Stimulated activated CD8-positive, alpha-beta memory T cell treated with anti-CD3 and anti-CD28 coated beads, Interleukin-12 subunit alpha, Interleukin-12 subunit beta, amount 100 ng/mL, for 24 hours (primary cell): Measurements from ENCODE around the gene SPATA25.
"Not testable (repeated sequence)": the region's sequence is repeated elsewhere in the genome, so short reads cannot be mapped to it uniquely, and the experiment has no call there.

Experiments
- DNase-seq: peaks from one replicate; pipeline ENCODE4 v3.0.0-alpha.2; 2020; ENCODE audit errors: extremely low read depth

The SPATA25 gene

GRCh38 chr20:45913116-45913515, 25.7 kb upstream of the SPATA25 start:
- DNase-seq = no peak

DNA sequence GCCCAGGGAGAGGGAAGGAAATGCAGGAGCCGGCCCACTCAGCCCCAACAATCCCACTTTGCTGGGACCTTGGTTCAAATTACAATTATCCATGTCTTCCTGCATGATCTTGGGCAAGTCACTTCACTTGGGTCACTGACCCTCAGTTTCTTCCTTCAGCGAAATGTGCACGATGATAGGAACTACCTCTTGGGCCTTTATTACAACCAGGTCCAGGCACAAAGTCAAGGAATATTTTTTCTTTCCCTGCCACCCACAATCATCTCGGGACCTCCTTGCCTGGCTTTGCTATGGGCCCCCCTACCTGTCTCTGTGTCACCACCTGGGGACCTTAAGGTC, 24.9 kb upstream of the SPATA25 start:
- DNase-seq = no peak

GRCh38 chr20:45911486-45912343, 24.3 kb upstream of the SPATA25 start, which contains the start of gene PLTP:
PLTP (minus strand) TSS chr20:45912155; CDS start chr20:45911452, 703 bp downstream.
- DNase-seq = no peak

DNA sequence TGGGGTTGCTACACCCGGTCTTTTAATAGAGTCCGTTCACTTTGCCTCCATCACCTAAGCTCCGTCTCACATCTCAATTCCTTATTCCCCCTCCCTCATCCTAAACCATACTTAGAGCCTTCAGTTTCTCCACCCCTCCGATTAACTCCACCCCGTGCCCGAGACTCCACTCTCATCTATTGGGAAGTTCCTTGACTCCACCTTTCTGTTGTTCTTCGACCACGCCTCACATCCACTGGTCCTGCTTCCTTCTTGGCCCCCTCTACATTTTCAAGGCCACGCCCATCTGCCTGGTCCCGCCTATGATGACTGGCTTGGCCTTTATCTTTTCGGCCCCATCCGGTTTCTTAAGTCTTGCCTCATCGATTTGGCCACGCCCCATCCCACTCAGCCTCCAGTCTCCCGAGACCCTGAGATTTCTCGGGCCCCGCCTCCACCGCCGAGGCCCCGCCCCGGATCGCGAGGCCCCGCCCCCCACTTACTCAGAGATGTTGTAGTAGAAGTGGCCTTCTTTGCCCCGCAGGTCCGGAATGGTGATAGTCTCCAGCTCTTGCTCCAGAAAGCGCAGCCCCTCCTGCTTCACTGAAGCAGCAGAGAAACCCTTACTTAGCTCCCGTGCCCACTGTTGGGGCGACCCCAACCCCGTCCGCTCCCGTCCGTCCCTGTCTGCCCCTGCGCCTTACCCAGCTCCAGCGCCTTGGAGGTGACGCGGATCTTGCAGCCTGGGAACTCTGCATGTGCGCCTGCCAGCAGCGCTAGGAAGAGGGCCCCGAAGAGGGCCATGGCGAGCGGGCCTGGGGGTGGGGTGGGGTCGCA, 23.5 kb upstream of the SPATA25 start:
- peak; percentile 87 for DNase-seq

- no peak for DNase-seq
Measured at GRCh38 chr20:45909817-45910669, 22.6 kb upstream of the SPATA25 start.

- no peak for DNase-seq
Measured at GRCh38 chr20:45909336-45909808, 21.9 kb upstream of the SPATA25 start.

DNA sequence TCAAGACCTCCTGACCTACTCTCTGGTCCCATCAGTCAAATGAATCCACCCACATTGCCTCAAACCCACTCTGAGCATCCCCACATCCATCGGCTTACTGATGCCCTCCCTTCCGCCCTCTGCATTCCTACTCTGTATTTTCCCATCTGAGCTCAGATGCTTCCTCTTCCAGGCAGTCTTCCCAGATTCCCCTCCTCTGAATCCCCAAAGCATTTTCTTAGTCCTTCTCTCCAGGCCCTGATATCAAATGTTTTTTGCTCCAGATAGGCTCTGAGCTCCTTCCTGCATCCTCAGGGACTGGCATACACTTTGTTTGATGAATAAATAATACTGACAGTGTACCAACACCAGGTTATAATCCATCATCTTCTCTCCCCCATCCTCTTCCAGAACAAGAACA, 20.7 kb upstream of the SPATA25 start:
- no peak for DNase-seq

GRCh38 chr20:45907219-45907948, 20.0 kb upstream of the SPATA25 start:
- DNase-seq = no peak

- no peak for DNase-seq
Measured at GRCh38 chr20:45905505-45906079, 18.2 kb upstream of the SPATA25 start.

DNA sequence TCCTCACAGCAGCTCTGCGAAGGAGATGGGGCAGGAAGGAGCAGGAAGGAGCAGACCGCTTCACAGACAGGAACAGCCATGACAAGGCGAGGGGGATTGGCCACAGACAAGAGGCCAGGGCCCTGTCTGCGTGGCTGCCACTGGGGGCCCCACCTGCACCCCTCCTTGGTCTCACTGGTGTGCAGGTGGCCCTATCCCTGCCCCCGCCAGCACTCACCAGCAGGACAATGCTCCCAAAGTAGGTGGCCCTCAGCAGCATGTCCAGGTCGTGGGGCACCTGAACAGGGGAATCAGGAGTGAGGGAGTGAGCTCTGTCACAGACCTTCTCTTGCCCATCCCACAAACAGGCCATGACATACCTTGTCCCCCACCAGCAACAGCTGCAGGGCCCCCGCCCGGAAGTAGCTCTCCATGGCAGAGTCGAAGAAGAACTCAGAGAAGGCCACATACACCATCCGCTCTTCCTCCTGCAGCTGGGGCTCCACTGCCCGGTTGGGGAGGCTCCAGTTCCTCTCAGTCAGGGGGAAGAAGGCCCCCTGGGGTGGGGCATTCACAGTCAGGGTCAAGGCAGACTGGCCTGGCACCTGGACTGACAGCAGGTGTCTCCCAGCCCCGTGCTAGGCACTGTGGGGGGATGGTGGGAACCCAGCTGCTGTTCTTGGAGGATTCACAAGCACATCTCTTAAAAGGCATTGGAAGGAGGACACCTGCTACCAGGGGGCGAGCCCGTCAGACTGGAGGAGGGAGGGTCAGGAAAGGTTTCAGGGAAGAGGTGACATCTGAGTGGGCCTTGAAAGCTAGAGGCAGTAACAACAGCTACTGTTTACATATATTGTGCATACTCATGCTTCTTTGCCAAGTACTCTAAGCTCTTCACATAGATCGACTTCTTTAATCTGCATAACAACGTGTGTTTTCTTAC, 17.4 kb upstream of the SPATA25 start:
- no peak for DNase-seq

DNA sequence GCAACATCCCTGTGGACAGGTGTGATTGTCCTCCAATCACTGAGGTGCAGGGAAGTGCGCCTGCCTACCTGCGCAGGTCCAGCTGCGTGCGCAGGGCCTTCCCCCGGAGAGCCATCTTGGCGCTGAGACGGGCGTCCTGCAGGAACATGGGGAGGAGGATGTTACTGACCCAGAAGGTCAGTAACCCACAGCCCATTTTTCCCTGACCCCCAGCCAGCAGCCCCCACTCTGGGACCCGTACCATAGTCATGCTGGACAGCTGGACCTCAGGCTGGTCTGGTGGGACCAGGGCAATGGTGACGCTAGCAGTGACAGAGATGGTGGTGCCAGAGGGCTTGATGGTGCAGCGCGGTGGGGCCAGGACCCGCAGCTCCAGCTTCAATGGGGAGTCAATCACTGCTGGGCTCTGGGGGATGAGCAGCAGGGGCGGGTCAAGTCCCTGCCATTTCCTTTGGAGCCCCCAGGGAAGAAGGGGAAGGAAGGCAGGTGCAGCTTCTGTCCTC, 14.8 kb upstream of the SPATA25 start:
- DNase-seq = no peak

DNA sequence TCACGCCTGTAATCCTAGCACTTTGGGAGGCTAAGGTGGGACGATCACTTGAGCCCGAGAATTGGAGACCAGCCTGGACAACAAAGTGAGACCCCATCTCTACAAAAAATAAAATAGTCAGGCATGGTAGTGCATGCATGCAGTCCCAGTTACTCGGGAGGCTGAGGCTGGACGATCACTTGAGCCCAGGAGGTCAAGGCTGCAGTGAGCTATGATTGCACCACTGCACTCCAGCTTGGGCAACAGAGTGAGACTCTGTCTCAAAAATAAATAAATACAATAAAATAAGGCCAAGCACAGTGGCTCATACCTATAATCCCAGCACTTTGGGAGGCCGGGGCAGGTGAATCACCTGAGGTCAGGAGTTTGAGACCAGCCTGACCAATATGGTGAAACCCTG, 13.9 kb upstream of the SPATA25 start:
- DNase-seq = not testable (repeated sequence)

GRCh38 chr20:45899046-45899835, 11.8 kb upstream of the SPATA25 start:
- no peak for DNase-seq

GRCh38 chr20:45898285-45898684, 10.9 kb upstream of the SPATA25 start:
- no peak for DNase-seq

- DNase-seq = no peak
Measured at GRCh38 chr20:45897692-45898091, 10.3 kb upstream of the SPATA25 start.

DNA sequence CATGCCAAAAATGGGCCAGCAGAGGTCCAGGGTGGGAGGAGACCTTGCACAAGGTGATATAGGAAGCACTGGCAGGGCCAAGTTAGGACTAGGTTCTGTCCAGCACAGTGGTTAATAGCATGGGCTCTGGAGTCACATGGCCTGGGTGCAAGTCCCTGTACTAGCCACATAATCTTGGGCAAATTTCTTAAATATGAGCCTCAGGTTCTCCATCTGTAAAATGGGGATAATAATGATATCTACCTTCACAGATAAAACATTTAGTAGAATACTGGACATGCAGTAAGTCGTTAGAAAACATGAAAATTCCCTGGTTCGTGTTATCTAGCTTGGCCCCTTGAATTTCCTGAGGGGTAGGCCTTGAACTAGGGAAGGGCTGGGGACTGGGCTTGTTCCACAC, 9.9 kb upstream of the SPATA25 start:
- no peak for DNase-seq

GRCh38 chr20:45896641-45897161, 9.3 kb upstream of the SPATA25 start:
- DNase-seq = no peak

GRCh38 chr20:45894797-45895196, 7.4 kb upstream of the SPATA25 start:
- no peak for DNase-seq
